Upper lobe of left lung (tissue), 4 donors: ENCODE results near the gene HAUS5.

Source experiments
- EP300 ChIP-seq, 4 donors: sonication (generic); formaldehyde crosslinking; IDR thresholded peaks; one replicate each; pipeline ENCODE4 v1.5.1; 2017; ENCODE audit warnings: antibody characterized with exemption in 4 of 4, control low read depth in 2 of 4
- POLR2A ChIP-seq, 4 donors: fragments of 450-650 bp; IDR thresholded peaks; one replicate each; pipeline ENCODE4 v1.5.1; 2016 to 2017; ENCODE audit warnings: antibody characterized with exemption in 4 of 4, mild to moderate bottlenecking in 2 of 4
- POLR2AphosphoS5 ChIP-seq, 2 donors: sonication (generic); formaldehyde crosslinking; IDR thresholded peaks; one replicate each; pipeline ENCODE4 v1.5.1; 2017; ENCODE audit warnings: antibody characterized with exemption in 2 of 2
- TF ChIP-seq, protein P1 (sequence below), 6 experiments: fragments of 450-650 bp in 4 of 6; fragments of 200-600 bp in 2 of 6; sonication (generic) in 2 of 6; IDR thresholded peaks; one replicate each; pipeline ENCODE4 v1.5.1; 2016 to 2019; ENCODE audit warnings: antibody characterized with exemption in 6 of 6

DNA sequence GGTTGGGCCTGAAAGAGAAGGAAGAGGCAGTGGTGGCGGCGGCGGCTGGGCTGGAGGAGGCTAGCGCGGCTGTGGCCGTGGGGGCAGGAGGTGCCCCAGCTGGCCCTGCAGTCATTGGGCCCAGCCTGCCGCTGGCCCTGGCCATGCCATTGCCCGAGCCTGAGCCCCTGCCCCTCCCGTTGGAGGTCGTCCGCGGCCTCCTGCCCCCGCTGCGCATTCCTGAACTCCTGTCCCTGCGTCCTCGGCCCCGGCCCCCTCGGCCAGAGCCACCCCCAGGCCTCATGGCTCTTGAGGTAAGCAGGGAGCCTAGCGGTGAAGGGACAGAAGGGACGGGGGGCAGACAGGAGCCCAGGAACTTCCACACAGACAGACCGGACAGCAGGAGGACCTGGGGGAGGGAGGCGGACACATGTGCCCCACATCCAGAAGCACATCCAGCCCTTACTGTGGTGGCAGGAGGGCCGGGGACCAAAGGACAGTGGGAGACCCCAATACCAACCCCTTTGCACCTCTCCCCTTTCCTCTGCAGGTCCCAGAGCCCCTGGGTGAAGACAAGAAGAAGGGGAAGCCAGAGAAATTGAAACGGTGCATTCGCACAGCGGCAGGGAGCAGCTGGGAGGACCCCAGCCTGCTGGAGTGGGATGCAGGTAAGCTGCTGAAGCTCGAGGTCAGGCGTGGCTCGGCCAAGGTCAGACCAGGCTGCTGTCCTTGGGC lies 21.3 kb downstream of the HAUS5 start:
- TF ChIP-seq, protein P1, sequence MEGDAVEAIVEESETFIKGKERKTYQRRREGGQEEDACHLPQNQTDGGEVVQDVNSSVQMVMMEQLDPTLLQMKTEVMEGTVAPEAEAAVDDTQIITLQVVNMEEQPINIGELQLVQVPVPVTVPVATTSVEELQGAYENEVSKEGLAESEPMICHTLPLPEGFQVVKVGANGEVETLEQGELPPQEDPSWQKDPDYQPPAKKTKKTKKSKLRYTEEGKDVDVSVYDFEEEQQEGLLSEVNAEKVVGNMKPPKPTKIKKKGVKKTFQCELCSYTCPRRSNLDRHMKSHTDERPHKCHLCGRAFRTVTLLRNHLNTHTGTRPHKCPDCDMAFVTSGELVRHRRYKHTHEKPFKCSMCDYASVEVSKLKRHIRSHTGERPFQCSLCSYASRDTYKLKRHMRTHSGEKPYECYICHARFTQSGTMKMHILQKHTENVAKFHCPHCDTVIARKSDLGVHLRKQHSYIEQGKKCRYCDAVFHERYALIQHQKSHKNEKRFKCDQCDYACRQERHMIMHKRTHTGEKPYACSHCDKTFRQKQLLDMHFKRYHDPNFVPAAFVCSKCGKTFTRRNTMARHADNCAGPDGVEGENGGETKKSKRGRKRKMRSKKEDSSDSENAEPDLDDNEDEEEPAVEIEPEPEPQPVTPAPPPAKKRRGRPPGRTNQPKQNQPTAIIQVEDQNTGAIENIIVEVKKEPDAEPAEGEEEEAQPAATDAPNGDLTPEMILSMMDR (IDR thresholded peaks at IDR 0.05) = no peak
- TF ChIP-seq POLR2AphosphoS5 (IDR thresholded peaks at IDR 0.05) (no peak), POLR2A (IDR thresholded peaks at IDR 0.05) (no peak), EP300 (IDR thresholded peaks at IDR 0.05) (no peak)
